GM23338 (cell line): ENCODE data around the gene RNF182. TPM values are rescaled to one million over a fixed set of nuclear protein-coding genes. Genes with fewer than 3 reads are reported as not detected.

ENCODE experiments used
- ATAC-seq: fragments of 200-7000 bp; cut with Tn5 transposase; 3 replicates; pipeline ENCODE4 v1.9.1; 2020
- DNase-seq: peaks from one replicate; pipeline ENCODE4 v3.0.0-alpha.2; 2015; ENCODE audit warnings: low spot score
- H2AFZ ChIP-seq: fragments of 200-600 bp; sonication (generic); 2 replicates; pipeline ENCODE4 v1.8.0; 2016; ENCODE audit warnings: antibody characterized with exemption, mild to moderate bottlenecking, moderate library complexity
- H3F3A ChIP-seq: fragments of 200-600 bp; sonication (generic); replicated peaks from 2 replicates; pipeline ENCODE4 v1.8.0; 2017; ENCODE audit warnings: antibody characterized with exemption, mixed run types, low read depth
- H3K27ac ChIP-seq: fragments of 200-600 bp; sonication (generic); 2 replicates; pipeline ENCODE4 v1.6.1; 2016; ENCODE audit warnings: low read depth
- H3K27me3 ChIP-seq: fragments of 200-600 bp; sonication (generic); 2 replicates; pipeline ENCODE4 v1.8.0; 2016; ENCODE audit warnings: mild to moderate bottlenecking, mixed run types, moderate library complexity; ENCODE audit not compliant: insufficient read depth
- H3K36me3 ChIP-seq: fragments of 200-600 bp; sonication (generic); 2 replicates; pipeline ENCODE4 v1.8.0; 2016; ENCODE audit warnings: mild to moderate bottlenecking; ENCODE audit not compliant: insufficient read depth
- H3K4me1 ChIP-seq: fragments of 200-600 bp; sonication (generic); 2 replicates; pipeline ENCODE4 v1.8.0; 2016; ENCODE audit warnings: mild to moderate bottlenecking, moderate library complexity; ENCODE audit not compliant: insufficient read depth
- H3K4me2 ChIP-seq: fragments of 200-600 bp; sonication (generic); 2 replicates; pipeline ENCODE4 v1.7.1; 2017; ENCODE audit warnings: mixed run types
- H3K4me3 ChIP-seq: fragments of 200-600 bp; sonication (generic); 2 replicates; pipeline ENCODE4 v1.6.1; 2016; ENCODE audit warnings: mixed run types
- H3K79me2 ChIP-seq: fragments of 200-600 bp; sonication (generic); replicated peaks from 2 replicates; pipeline ENCODE4 v1.8.0; 2017; ENCODE audit warnings: mild to moderate bottlenecking; ENCODE audit not compliant: insufficient read depth
- H3K9me2 ChIP-seq: fragments of 200-600 bp; sonication (generic); 2 replicates; pipeline ENCODE4 v1.8.0; 2017; ENCODE audit not compliant: insufficient read depth
- H4K20me1 ChIP-seq: fragments of 200-600 bp; sonication (generic); replicated peaks from 2 replicates; pipeline ENCODE4 v1.8.0; 2017; ENCODE audit warnings: mild to moderate bottlenecking; ENCODE audit not compliant: insufficient read depth
- H3K27ac Mint-ChIP-seq: 2 replicates; pipeline ENCODE4 v1.8.0; 2020; ENCODE audit warnings: inconsistent platforms, mild to moderate bottlenecking, moderate library complexity, mixed read lengths
- H3K27me3 Mint-ChIP-seq: 3 replicates; pipeline ENCODE4 v1.8.0; 2022; ENCODE audit warnings: low read depth, mild to moderate bottlenecking, moderate library complexity, mixed read lengths, inconsistent platforms; ENCODE audit not compliant: insufficient read depth, poor library complexity
- H3K36me3 Mint-ChIP-seq: 3 replicates; pipeline ENCODE4 v1.8.0; 2021; ENCODE audit warnings: low read depth, mild to moderate bottlenecking, inconsistent platforms, moderate library complexity, mixed read lengths
- H3K4me1 Mint-ChIP-seq: 3 replicates; pipeline ENCODE4 v1.8.0; 2020; ENCODE audit warnings: mild to moderate bottlenecking, inconsistent platforms, mixed read lengths
- H3K4me3 Mint-ChIP-seq: 3 replicates; pipeline ENCODE4 v1.8.0; 2021; ENCODE audit warnings: moderate library complexity, mild to moderate bottlenecking, inconsistent platforms, mixed read lengths
- H3K9me3 Mint-ChIP-seq: 3 replicates; pipeline ENCODE4 v1.8.0; 2020; ENCODE audit warnings: moderate library complexity, mild to moderate bottlenecking, inconsistent platforms, mixed read lengths
- CREB1 ChIP-seq: fragments of 250-450 bp; sonication (Bioruptor Pico); IDR thresholded peaks from 2 replicates; pipeline ENCODE4 v1.5.0; 2020; ENCODE audit warnings: low read depth, mild to moderate bottlenecking, moderate library complexity
- CTCF ChIP-seq, 2 experiments: fragments of 200-600 bp in 1 of 2; sonication (generic) in 1 of 2; conservative IDR thresholded peaks; 2 replicates each; pipeline versions ENCODE4 v1.5.1 to v1.6.1; 2016 to 2017; ENCODE audit warnings: antibody characterized with exemption in 2 of 2, low read depth in 2 of 2, mild to moderate bottlenecking in 2 of 2, moderate library complexity in 1 of 2
- EZH2 ChIP-seq: fragments of 200-600 bp; sonication (generic); IDR thresholded peaks from one replicate; pipeline ENCODE4 v1.8.0; 2017; ENCODE audit warnings: antibody characterized with exemption, mild to moderate bottlenecking, low read depth; ENCODE audit not compliant: unreplicated experiment
- EZH2phosphoT487 ChIP-seq: fragments of 200-600 bp; sonication (generic); IDR thresholded peaks from one replicate; pipeline ENCODE4 v1.8.1; 2018; ENCODE audit warnings: antibody characterized with exemption; ENCODE audit not compliant: unreplicated experiment
- JUNB ChIP-seq: IDR thresholded peaks from one replicate; pipeline ENCODE4 v1.6.1; 2016; ENCODE audit warnings: antibody characterized with exemption; ENCODE audit not compliant: unreplicated experiment
- NANOG ChIP-seq: IDR thresholded peaks from 2 replicates; pipeline ENCODE4 v1.6.1; 2016; ENCODE audit warnings: antibody characterized with exemption, borderline replicate concordance
- POLR2AphosphoS5 ChIP-seq: IDR thresholded peaks from 2 replicates; pipeline ENCODE4 v1.6.1; 2016; ENCODE audit warnings: antibody characterized with exemption, low read depth
- REST ChIP-seq: IDR thresholded peaks from one replicate; pipeline ENCODE4 v1.6.1; 2018; ENCODE audit warnings: antibody characterized with exemption; ENCODE audit not compliant: unreplicated experiment
- STAT1 ChIP-seq: IDR thresholded peaks from one replicate; pipeline ENCODE4 v1.6.1; 2016; ENCODE audit warnings: antibody characterized with exemption; ENCODE audit not compliant: unreplicated experiment
- ZNF114 ChIP-seq: fragments of 250-450 bp; sonication (Bioruptor Pico); IDR thresholded peaks from 2 replicates; pipeline ENCODE4 v1.5.0; 2020; ENCODE audit warnings: mild to moderate bottlenecking, moderate library complexity
- ZNF331 ChIP-seq: fragments of 250-450 bp; sonication (Bioruptor Pico); IDR thresholded peaks from 2 replicates; pipeline ENCODE4 v1.5.0; 2020; ENCODE audit warnings: low read depth, mild to moderate bottlenecking, moderate library complexity
- polyA plus RNA-seq: library from polyadenylated mRNA; unstranded; fragments of >200 nt; fragmentation: Nextera tagmentation; extraction: Ambion mirVana; gene quantifications from 2 replicates; pipeline ENCODE4 v1.2.1, GENCODE V29; 2016
- total RNA-seq: library from RNA; depleted of rRNA; stranded (reverse); fragments of >200 nt; shearing (Covaris generic); gene quantifications from 2 replicates; pipeline ENCODE4 v1.2.3, GENCODE V29; 2014
- TF ChIP-seq, protein P1 (sequence below): IDR thresholded peaks from 2 replicates; pipeline ENCODE4 v1.6.1; 2016; ENCODE audit warnings: antibody characterized with exemption
- TF ChIP-seq, protein P2 (sequence below): fragments of 250-450 bp; sonication (Bioruptor Pico); IDR thresholded peaks from 2 replicates; pipeline ENCODE4 v1.5.0; 2020; ENCODE audit warnings: mild to moderate bottlenecking, moderate library complexity

Gene RNF182
- total and polyA plus RNA-seq, 2 experiments from 2014 or later: 3.2 to 9.8 TPM

- H3K27ac Mint-ChIP-seq: no peak overlapping the region
- no peak overlapping the region for H2AFZ ChIP-seq
- peaks cover 3% of the 10 kb centered on the region; the same call in 2 of the 3 replicates for H3K36me3 Mint-ChIP-seq
- peaks cover 14% of the 10 kb centered on the region for H3K79me2 ChIP-seq
- no peak overlapping the region for H3K27ac ChIP-seq
- no peak for DNase-seq
- H3K27me3 Mint-ChIP-seq: peaks cover 20% of the 10 kb centered on the region
- H3F3A ChIP-seq: peaks cover 3% of the 10 kb centered on the region; the same call in 1 of the 2 replicates
- H3K4me1 ChIP-seq: peaks cover 26% of the 10 kb centered on the region
- no peak overlapping the region for H3K4me3 Mint-ChIP-seq
- ATAC-seq: no peak
- H3K4me3 ChIP-seq: no peak overlapping the region
- no peaks in the 10 kb centered on the region; the same call in 1 of the 3 replicates for H3K9me3 Mint-ChIP-seq
- H3K4me1 Mint-ChIP-seq: peaks cover 40% of the 10 kb centered on the region
- no peak overlapping the region for H3K4me2 ChIP-seq
- TF ChIP-seq, protein P1, sequence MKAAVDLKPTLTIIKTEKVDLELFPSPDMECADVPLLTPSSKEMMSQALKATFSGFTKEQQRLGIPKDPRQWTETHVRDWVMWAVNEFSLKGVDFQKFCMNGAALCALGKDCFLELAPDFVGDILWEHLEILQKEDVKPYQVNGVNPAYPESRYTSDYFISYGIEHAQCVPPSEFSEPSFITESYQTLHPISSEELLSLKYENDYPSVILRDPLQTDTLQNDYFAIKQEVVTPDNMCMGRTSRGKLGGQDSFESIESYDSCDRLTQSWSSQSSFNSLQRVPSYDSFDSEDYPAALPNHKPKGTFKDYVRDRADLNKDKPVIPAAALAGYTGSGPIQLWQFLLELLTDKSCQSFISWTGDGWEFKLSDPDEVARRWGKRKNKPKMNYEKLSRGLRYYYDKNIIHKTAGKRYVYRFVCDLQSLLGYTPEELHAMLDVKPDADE: no peak
- no peak for TF ChIP-seq CTCF (conservative IDR thresholded peaks at IDR 0.05; ENCODE audit: low read depth in 2 of 2)
- TF ChIP-seq ZNF331 (CRISPR knock-in tag): no peak
- no peak for TF ChIP-seq POLR2AphosphoS5
- no peak for TF ChIP-seq ZNF114 (CRISPR knock-in tag)
- TF ChIP-seq REST: no peak
- TF ChIP-seq JUNB: no peak
- TF ChIP-seq STAT1: no peak
- TF ChIP-seq, protein P2, sequence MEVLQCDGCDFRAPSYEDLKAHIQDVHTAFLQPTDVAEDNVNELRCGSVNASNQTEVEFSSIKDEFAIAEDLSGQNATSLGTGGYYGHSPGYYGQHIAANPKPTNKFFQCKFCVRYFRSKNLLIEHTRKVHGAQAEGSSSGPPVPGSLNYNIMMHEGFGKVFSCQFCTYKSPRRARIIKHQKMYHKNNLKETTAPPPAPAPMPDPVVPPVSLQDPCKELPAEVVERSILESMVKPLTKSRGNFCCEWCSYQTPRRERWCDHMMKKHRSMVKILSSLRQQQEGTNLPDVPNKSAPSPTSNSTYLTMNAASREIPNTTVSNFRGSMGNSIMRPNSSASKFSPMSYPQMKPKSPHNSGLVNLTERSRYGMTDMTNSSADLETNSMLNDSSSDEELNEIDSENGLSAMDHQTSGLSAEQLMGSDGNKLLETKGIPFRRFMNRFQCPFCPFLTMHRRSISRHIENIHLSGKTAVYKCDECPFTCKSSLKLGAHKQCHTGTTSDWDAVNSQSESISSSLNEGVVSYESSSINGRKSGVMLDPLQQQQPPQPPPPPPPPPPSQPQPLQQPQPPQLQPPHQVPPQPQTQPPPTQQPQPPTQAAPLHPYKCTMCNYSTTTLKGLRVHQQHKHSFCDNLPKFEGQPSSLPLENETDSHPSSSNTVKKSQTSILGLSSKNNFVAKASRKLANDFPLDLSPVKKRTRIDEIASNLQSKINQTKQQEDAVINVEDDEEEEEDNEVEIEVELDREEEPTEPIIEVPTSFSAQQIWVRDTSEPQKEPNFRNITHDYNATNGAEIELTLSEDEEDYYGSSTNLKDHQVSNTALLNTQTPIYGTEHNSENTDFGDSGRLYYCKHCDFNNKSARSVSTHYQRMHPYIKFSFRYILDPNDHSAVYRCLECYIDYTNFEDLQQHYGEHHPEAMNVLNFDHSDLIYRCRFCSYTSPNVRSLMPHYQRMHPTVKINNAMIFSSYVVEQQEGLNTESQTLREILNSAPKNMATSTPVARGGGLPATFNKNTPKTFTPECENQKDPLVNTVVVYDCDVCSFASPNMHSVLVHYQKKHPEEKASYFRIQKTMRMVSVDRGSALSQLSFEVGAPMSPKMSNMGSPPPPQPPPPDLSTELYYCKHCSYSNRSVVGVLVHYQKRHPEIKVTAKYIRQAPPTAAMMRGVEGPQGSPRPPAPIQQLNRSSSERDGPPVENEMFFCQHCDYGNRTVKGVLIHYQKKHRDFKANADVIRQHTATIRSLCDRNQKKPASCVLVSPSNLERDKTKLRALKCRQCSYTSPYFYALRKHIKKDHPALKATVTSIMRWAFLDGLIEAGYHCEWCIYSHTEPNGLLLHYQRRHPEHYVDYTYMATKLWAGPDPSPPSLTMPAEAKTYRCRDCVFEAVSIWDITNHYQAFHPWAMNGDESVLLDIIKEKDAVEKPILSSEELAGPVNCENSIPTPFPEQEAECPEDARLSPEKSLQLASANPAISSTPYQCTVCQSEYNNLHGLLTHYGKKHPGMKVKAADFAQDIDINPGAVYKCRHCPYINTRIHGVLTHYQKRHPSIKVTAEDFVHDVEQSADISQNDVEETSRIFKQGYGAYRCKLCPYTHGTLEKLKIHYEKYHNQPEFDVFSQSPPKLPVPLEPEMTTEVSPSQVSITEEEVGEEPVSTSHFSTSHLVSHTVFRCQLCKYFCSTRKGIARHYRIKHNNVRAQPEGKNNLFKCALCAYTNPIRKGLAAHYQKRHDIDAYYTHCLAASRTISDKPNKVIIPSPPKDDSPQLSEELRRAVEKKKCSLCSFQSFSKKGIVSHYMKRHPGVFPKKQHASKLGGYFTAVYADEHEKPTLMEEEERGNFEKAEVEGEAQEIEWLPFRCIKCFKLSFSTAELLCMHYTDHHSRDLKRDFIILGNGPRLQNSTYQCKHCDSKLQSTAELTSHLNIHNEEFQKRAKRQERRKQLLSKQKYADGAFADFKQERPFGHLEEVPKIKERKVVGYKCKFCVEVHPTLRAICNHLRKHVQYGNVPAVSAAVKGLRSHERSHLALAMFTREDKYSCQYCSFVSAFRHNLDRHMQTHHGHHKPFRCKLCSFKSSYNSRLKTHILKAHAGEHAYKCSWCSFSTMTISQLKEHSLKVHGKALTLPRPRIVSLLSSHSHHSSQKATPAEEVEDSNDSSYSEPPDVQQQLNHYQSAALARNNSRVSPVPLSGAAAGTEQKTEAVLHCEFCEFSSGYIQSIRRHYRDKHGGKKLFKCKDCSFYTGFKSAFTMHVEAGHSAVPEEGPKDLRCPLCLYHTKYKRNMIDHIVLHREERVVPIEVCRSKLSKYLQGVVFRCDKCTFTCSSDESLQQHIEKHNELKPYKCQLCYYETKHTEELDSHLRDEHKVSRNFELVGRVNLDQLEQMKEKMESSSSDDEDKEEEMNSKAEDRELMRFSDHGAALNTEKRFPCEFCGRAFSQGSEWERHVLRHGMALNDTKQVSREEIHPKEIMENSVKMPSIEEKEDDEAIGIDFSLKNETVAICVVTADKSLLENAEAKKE (CRISPR knock-in tag): no peak
- no peak for TF ChIP-seq EZH2phosphoT487
- TF ChIP-seq EZH2: no peak
- TF ChIP-seq CREB1: no peak
- TF ChIP-seq NANOG: no peak
- H3K9me2 ChIP-seq: no peaks in the 10 kb centered on the region
- H4K20me1 ChIP-seq: no peaks in the 10 kb centered on the region
- H3K36me3 ChIP-seq: no peaks in the 10 kb centered on the region
- H3K27me3 ChIP-seq: peaks cover 20% of the 10 kb centered on the region
Observed at GRCh38 chr6:13929196-13929595, 4.4 kb downstream of the RNF182 start.
